Measurements from ENCODE around the gene CDCA4. TPM values are rescaled to one million over a fixed set of nuclear protein-coding genes. Genes with fewer than 3 reads are reported as not detected.
"Not testable (repeated sequence)": the region's sequence is repeated elsewhere in the genome, so short reads cannot be mapped to it uniquely, and the experiment has no call there.

CDCA4 gene
- total RNA-seq, 1 donor from 2014 or later: 21.5 TPM

DNA sequence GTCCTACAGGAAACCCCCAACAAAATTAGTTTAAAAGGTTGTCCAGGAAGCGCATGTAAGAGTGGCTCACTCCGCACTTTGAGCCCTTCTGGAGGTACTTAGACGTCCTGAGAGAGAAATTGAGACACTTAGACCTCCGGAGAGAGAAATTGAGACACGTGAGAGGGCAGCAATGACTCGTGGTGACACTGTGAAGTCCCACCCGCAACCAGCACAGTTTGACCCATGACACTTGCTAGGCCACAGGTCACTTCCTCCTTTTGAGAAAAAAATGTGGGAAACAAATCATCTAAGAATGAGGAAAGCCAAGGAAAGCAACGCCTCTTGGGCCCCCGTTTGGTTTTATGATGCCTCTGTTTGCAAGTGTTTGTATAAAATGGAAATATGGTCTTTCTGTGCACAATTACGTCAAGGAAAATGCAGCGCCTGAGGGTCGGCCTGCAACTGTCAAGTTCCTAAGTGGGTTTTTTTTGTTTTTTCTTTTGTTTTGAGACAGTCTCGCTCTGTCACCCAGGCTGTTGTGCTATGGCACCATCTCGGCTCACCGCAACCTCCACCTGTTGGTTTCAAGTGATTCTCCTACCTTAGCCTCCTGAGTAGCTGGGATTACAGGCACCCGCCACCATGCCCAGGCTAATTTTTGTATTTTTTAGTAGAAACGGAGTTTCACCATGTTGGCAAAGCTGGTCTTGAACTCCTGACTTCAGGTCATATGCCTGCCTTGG is 13.6 kb upstream of the CDCA4 start:
- H3K36me3 Mint-ChIP-seq (ENCODE audit: insufficient read depth): no peaks in the 10 kb centered on the region
- H3K9me3 Mint-ChIP-seq (ENCODE audit: low read depth): no peaks in the 10 kb centered on the region
- peaks cover 40% of the 10 kb centered on the region for H3K27me3 Mint-ChIP-seq
- H3K27ac Mint-ChIP-seq: no peak overlapping the region
- H3K4me1 Mint-ChIP-seq (ENCODE audit: low read depth): peaks cover 2% of the 10 kb centered on the region
- no peak for DNase-seq (ENCODE audit: low spot score, unreplicated experiment)
- TF ChIP-seq, protein P1, sequence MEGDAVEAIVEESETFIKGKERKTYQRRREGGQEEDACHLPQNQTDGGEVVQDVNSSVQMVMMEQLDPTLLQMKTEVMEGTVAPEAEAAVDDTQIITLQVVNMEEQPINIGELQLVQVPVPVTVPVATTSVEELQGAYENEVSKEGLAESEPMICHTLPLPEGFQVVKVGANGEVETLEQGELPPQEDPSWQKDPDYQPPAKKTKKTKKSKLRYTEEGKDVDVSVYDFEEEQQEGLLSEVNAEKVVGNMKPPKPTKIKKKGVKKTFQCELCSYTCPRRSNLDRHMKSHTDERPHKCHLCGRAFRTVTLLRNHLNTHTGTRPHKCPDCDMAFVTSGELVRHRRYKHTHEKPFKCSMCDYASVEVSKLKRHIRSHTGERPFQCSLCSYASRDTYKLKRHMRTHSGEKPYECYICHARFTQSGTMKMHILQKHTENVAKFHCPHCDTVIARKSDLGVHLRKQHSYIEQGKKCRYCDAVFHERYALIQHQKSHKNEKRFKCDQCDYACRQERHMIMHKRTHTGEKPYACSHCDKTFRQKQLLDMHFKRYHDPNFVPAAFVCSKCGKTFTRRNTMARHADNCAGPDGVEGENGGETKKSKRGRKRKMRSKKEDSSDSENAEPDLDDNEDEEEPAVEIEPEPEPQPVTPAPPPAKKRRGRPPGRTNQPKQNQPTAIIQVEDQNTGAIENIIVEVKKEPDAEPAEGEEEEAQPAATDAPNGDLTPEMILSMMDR (IDR thresholded peaks at IDR 0.05; ENCODE audit: unreplicated experiment): no peak
- no peak overlapping the region for H3K4me3 Mint-ChIP-seq (ENCODE audit: low read depth)

DNA sequence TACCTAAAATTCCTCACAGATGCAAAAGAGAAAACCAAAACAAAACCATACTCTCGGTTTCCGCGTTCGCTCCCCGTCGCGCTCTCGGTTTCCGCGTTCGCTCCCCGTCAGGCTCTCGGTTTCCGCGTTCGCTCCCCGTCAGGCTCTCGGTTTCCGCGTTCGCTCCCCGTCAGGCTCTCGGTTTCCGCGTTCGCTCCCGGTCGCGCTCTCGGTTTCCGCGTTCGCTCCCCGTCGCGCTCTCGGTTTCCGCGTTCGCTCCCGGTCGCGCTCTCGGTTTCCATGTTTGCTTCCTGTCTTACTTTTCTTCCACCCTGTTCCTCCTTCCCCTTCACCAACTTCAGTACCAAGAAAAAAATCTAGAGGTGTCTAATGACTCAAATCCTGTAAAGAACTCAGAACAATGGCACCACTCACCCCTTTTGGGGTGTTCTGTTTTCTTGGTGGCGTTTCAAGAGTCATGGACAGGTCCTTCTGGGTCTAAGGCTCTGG is 12.6 kb upstream of the CDCA4 start:
- H3K4me1 Mint-ChIP-seq (ENCODE audit: low read depth); H3K36me3 Mint-ChIP-seq (ENCODE audit: insufficient read depth); H3K9me3 Mint-ChIP-seq (ENCODE audit: low read depth); DNase-seq (ENCODE audit: low spot score, unreplicated experiment); H3K27ac Mint-ChIP-seq: not testable (repeated sequence)
- peak overlapping the region; percentile 58 for H3K4me3 Mint-ChIP-seq (ENCODE audit: low read depth)
- H3K27me3 Mint-ChIP-seq: peaks cover 47% of the 10 kb centered on the region

- not testable (repeated sequence) for H3K4me1 Mint-ChIP-seq (ENCODE audit: low read depth); DNase-seq (ENCODE audit: low spot score, unreplicated experiment); H3K9me3 Mint-ChIP-seq (ENCODE audit: low read depth); H3K36me3 Mint-ChIP-seq (ENCODE audit: insufficient read depth); H3K4me3 Mint-ChIP-seq (ENCODE audit: low read depth); H3K27ac Mint-ChIP-seq
- peaks cover 56% of the 10 kb centered on the region for H3K27me3 Mint-ChIP-seq
Measured at GRCh38 chr14:105032451-105032901, 11.6 kb upstream of the CDCA4 start.

GRCh38 chr14:105030836-105031396 is 10.0 kb upstream of the CDCA4 start:
- H3K27me3 Mint-ChIP-seq: peaks cover 60% of the 10 kb centered on the region
- no peak overlapping the region for H3K4me3 Mint-ChIP-seq (ENCODE audit: low read depth)

GRCh38 chr14:105030194-105030593 is 9.3 kb upstream of the CDCA4 start:
- Mint-ChIP-seq H3K9me3 (ENCODE audit: low read depth) (no peaks in the 10 kb centered on the region), H3K4me1 (ENCODE audit: low read depth) (no peaks in the 10 kb centered on the region), H3K4me3 (ENCODE audit: low read depth) (no peak overlapping the region), H3K27me3 (peaks cover 60% of the 10 kb centered on the region), H3K36me3 (ENCODE audit: insufficient read depth) (no peaks in the 10 kb centered on the region), H3K27ac (no peak overlapping the region)
- no peak for DNase-seq (ENCODE audit: low spot score, unreplicated experiment)
- TF ChIP-seq, protein P1 (IDR thresholded peaks at IDR 0.05; ENCODE audit: unreplicated experiment): no peak

More at GRCh38 chr14:105030836-105031396, 10.0 kb upstream of the CDCA4 start:
- no peaks in the 10 kb centered on the region for H3K36me3 Mint-ChIP-seq (ENCODE audit: insufficient read depth)
- H3K27ac Mint-ChIP-seq: no peak overlapping the region
- no peak for DNase-seq (ENCODE audit: low spot score, unreplicated experiment)
- H3K4me1 Mint-ChIP-seq (ENCODE audit: low read depth): no peaks in the 10 kb centered on the region
- TF ChIP-seq, protein P1 (IDR thresholded peaks at IDR 0.05; ENCODE audit: unreplicated experiment): no peak
- H3K9me3 Mint-ChIP-seq (ENCODE audit: low read depth): no peaks in the 10 kb centered on the region

GRCh38 chr14:105029402-105029801 is 8.5 kb upstream of the CDCA4 start:
- no peak overlapping the region for H3K4me3 Mint-ChIP-seq (ENCODE audit: low read depth)

More at GRCh38 chr14:105029402-105029801, 8.5 kb upstream of the CDCA4 start:
- no peak for DNase-seq (ENCODE audit: low spot score, unreplicated experiment)
- Mint-ChIP-seq H3K36me3 (ENCODE audit: insufficient read depth) (no peaks in the 10 kb centered on the region), H3K27ac (no peak overlapping the region), H3K27me3 (peaks cover 52% of the 10 kb centered on the region), H3K9me3 (ENCODE audit: low read depth) (no peaks in the 10 kb centered on the region), H3K4me1 (ENCODE audit: low read depth) (no peaks in the 10 kb centered on the region)
- TF ChIP-seq, protein P1 (IDR thresholded peaks at IDR 0.05; ENCODE audit: unreplicated experiment): no peak

Measured in progenitor cell of endocrine pancreas (in vitro differentiated cells).